CD1c-positive myeloid dendritic cell (primary cell): ENCODE results near the gene CAMKV.
"Not testable (repeated sequence)": the region's sequence is repeated elsewhere in the genome, so short reads cannot be mapped to it uniquely, and the experiment has no call there.

Experiments
- DNase-seq: peaks from one replicate; pipeline ENCODE4 v3.0.0-alpha.2; 2016; ENCODE audit errors: extremely low spot score

The CAMKV gene, protein sequence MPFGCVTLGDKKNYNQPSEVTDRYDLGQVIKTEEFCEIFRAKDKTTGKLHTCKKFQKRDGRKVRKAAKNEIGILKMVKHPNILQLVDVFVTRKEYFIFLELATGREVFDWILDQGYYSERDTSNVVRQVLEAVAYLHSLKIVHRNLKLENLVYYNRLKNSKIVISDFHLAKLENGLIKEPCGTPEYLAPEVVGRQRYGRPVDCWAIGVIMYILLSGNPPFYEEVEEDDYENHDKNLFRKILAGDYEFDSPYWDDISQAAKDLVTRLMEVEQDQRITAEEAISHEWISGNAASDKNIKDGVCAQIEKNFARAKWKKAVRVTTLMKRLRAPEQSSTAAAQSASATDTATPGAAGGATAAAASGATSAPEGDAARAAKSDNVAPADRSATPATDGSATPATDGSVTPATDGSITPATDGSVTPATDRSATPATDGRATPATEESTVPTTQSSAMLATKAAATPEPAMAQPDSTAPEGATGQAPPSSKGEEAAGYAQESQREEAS

DNA sequence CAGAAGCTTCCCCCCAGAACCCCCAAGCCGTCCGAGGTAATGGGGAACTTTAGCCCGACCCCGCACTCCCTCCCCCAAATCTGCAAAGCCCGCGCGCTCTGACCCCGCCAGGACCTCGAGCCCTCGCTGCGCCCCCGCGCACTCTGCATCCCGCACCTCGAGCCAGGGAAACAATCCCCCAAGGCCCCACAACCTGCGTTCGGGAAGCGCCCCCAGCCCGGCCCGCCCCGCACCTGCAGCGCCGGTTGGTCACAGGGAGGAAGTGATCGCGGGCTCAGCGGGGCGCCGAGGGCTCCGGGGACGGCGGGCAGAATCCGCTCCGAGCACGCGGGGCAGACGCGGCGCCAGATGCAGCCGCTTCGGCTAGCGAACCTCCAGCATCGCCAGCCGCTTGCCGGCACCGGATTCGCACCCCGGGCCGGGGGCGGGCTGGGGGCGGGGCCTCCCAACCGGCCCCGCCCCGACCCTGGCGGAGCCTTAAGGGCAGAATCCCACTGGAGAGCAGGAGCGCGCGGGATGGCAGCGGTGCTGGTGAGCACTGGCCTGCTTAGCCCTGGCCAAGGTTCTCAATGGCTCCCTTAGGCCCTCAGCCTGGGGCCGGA, at the start of gene CAMKV:
Gene CAMKV (minus strand): TSS at position 382 of the 602 bp plus-strand sequence. CDS start 7,518 bp downstream, outside the sequence.
- peak; percentile 9 for DNase-seq

DNA sequence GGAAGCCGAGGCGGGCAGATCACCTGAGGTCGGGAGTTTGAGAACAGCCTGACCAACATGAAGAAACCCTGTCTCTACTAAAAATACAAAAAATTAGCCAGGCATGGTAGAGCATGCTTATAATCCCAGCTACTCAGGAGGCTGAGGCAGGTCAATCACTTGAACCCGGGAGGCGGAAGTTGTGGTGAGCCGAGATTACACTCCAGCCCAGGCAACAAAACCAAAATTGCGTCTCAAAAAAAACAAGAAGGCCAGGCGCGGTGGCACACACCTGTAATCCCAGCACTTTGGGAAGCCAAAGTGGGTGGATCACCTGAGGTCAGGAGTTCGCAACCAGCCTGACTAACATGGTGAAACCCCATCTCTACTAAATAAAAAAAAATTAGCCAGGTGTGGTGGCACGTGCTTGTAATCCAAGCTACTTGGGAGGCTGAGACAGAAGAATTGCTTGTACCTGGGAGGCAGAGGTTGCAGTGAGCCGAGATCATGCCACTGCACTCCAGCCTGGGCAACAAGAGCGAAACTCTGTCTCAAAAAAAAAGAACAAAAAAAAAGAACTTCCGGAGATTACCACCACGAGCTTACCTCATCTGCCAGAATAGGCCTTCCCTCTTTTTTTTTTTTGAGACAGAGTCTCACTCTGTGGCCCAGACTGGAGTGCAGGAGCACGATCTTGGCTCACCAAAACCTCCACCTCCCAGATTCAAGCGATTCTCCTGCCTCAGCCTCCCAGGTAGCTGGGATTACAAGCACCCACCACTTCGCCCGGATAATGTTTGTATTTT, 48.3 kb upstream of the CAMKV start:
- peak; percentile 42 for DNase-seq

DNA sequence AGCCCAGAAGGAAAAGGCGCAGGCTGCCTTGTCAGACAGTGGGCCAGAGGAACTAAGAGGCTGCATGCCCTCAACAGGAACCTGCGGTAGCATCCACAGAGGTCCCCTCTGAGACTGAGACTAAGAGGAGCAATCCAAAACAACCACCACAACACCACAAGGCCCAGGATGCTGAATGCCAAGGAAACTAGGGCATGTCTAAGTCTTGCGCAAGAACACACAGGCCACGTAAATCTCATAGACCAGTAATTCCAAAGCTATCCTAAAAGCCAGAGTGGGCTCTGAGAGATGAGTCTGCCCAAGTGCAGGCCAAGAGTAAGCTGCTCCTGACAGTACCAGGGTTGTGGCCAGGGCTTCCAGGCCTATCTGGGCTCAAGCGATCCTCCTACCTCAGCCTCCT, 47.0 kb upstream of the CAMKV start:
- no peak for DNase-seq

DNA sequence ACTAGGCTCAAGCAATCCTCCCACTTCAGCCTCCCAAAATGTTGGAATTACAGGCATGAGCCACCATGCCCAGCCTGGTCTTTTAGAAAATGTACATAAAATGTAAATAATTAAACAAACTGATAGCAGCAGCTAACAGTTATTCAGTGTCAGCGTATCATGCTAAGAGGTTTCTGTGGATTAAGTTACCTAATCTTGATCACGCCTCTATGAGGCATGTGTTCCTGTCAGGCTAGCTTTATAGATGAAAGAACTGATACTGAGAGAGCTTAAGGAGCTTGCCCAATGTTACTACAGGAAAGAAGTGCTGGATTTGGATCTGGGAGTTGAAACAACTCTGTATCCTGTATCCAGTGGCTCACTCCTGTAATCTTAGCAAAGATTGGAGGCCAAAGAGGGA, 45.2 kb upstream of the CAMKV start:
- DNase-seq: no peak

DNA sequence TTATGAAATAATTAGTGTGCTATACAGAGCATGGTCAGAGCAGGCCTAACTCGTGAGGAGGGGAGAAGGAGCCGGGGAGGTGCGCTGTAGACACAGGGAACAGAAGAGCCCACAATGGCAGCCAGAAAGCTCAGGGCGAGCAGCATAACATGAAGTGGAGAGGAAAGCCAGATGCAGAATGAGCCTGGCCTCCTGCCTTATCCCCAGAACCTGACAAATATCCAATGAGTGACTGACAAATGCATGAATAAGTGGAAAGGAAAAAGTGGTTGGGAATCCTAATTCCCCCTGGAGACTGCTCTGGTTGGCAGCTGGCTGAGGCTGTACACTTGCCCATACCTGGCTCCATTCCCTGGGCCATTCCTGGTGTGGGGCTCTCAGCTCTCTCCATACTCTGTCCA, 43.2 kb upstream of the CAMKV start:
- DNase-seq: no peak

DNA sequence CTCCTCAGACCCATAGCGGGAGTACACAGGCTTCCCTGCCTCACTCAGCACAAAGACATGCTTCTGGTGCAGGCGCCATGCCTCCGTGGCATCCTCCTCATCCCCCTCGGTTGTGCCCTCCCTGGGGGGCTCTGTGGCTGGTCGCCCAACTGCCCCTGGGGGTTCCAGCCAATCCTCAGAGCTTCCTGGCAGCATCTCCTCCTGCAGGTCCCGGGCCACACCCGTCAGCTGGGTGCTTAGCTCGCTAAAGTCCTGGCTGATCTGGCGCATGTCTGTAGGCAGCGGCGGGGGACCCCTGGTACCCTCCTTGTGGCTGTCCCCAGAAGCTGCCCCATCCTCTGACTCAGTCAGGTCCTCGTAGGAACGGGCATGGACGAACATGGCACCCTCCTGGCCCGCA, 41.9 kb upstream of the CAMKV start:
- no peak for DNase-seq

DNA sequence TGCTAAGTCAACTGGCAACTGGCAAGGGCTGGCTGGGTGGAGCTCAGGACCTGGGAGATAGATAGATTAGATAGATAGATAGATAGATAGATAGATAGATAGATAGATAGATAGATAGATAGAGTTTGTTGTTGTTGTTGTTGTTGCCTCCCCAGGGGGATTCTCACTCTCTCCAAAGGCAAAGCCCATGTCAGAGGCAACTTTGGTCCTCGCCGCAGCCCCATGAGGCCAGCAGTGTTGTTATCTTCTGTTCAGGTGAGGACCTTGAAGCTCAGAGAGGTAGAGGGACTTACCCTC, 41.4 kb upstream of the CAMKV start:
- DNase-seq: no peak

DNA sequence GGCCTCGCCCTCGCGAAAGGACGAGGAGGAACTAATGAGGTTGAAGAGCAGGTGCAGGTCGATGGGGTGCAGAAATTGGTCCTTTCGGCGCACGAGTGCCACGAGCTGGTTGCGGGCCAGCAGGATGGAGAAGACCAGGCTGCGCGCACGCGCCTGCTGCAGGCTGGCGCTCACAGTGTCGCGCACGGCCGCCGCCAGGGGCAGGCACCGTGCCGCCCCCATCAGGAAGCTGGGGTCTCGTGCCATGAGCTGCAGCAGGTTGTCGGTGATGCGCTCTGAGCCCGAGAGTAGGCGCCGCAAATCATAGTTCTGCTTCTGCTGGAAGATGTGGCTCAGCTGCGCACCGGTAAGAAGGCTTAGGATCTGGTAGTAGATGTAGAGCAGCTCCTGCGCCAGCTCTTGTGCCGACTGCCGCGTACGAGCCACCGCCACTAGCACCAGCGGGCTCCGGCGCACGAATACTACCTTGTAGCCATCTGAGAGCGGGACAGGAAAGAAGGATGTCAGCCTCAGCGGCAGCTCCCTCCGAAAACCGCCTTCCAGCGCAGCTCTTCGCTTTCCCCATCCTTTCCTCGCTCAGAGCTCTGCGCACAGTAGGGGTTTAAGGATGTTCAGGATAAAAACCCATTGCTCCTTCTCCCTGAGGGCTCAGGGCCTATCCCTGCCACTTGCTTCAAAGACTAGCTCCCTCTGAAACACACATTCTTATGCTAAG, 40.9 kb upstream of the CAMKV start:
- DNase-seq: no peak

DNA sequence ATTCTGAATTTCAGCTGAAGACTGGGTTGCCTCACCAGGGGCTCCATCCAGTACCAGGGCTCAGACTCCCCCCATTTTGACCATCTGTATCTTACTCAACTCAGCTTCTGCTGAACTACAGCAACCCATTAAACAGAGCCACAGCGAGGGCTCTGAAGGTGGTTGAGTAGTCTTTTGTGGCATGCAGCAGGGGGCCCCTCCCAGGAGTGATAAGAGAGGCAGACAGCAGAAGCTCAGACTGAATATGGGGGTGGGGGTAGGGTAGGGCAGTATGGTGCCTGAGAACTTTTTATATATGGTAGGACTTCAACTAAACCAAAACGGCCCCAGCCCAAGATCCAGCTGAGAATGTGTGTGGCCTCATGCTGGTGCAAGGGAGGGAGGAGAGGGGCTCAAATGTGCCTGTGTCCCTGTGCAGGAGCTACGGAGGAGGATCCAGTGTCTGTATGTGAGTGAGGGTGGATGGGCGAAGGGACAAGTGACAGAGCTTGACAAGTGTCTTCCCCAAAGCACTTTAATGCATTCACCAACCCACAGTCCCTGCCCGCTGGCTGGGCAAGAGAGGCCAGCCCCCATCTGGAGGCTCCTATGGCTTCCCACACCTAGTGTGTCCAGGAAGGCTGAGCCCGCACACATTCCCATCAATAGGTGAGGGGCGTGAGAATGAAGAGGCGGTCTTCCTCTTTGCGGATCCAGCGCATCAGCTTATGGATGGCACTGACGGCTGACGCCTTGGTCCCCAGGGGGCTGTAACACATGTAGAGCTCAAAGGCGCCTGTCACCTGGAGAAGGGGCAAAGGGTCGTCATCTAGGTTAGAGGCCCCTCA, 38.9 kb upstream of the CAMKV start:
- no peak for DNase-seq

DNA sequence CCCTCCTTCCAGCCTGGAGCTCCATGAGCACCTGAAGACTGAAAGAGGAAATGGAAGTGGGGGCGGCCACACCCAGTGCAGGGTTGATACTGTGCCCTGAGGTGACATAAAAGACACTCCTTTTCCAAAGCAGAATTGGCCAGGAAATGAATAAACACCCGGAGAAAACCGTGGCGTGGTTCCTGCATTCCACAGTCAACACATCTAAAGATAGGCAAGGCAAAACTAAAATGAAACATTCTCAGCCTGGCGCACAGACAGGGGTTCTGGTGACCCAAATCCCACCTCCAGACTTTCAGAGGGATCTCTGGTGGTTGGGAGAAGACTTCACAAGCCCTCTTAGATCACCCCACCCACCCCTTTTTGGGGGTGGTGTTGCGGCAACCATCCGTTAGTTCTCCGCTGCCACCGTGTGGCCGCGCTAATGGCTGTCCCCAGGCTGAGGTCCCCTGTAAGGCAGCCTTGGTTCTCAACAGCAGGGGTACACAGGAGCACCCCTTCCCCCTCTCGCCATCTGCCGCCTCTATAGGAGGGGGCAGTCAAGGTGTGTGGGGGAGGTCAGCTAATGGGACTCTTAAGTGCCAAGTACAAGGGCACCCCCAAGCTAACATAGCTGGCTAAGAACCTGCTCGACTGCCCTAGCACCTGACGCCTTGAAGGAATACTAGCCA, 36.5 kb upstream of the CAMKV start:
- peak; percentile 62 for DNase-seq

DNA sequence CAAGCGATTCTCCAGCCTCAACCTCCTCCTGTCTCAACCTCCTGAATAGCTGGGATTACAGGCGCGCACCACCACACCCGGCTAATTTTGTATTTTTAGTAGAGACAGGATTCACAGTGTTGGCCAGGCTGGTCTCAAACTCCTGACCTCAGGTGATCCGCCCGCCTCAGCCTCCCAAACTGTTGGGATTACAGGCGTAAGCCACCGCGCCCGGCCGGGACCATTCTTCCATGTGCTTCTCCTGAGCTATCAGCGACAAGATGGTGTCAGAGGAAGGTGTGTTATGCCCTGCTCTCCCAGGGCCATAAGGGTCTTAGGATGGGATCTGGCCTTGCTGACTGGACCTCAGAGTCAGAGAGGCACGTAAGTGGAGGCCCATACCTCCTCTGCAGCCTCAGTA, 34.7 kb upstream of the CAMKV start:
- not testable (repeated sequence) for DNase-seq

DNA sequence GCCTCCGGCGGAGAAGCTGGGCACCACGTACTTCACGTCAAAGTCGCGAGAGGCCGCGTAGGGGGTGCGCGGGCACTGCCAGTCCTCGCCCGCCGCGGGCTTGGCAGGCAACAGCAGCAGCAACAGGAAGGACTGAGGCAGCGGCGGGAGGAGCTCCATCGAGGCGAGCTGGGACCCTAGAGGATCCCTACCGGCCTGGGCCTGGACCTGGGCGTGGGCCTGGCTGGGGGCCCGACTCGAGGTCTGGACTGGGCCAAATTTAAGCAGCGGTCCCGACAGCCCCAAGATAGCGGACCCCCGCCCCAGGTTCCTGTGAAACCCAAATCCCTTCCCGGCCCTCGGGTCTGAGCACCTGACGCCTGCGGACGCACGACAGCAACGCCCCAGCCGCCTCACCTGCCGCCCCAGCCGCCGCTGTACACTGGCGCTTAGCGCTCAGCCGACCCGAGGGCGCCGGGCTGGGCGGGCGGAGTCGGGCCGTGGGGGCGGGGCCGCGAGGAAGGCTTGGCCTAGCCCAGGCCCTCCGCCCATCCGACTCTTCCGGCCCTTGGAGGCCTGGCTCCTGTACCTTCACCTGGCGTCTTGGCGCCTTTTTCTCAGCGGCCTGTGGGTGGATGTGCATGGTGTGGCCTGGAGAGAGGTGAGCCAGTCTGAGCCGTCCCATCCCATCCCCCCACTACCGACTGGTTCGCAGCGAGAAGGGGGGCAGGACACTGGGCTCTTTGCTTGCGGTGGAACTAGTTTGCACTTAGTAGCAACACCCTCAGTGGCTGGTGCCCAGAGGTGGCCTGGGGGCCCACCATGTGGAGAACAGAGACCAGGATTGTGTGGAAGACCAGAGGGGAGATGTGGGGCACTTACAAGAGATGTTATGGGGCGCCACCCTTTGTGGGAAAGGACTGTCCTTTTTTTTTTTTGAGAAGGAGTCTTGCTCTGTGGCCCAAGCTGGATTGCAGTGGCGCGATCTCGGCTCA, 34.0 kb upstream of the CAMKV start, which contains the start of gene MST1R:
Gene MST1R (minus strand): TSS at position 423 of the 974 bp plus-strand sequence. CDS start 264 bp downstream, at position 159.
- DNase-seq: peak; percentile 66

DNA sequence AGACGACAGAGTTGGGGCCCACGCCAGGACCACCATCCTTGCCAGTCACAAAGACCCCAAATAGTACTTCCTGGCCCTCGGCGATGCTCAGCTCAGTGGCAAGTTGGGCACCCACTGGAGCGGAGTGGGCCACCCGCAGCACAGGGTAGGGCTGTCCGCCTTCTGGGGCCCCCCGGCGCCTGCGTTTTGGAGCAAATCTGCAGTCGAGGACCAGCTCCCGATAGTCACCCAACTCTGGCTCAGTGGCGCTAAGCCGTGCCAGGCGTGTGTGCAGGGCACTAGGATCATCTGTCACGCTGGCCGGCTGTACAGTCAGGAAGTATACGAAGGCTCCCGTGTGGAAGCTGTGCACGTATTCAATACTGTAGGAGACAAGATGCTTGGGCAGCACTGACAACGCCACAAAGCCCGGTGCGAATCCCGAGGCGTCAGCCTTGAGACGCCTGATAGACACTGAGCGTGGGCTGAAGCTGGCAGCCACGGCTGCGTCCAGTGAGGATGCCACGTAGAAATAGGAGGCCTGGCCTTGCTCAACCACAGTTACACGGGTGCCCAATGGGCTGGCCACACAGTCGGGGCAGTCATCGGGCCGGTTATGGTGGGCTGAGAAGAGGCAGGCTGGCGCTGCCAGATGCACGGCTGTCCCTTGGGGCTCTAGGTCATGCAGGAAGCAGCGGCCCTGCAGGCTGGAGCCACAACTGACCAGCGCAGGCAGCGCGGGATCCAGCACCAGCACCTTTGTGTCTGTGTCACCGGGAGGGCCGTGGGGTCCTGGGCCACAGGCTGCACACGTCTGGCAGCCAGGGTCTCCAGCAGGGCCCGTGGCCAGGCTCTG, 33.0 kb upstream of the CAMKV start:
- DNase-seq: no peak

DNA sequence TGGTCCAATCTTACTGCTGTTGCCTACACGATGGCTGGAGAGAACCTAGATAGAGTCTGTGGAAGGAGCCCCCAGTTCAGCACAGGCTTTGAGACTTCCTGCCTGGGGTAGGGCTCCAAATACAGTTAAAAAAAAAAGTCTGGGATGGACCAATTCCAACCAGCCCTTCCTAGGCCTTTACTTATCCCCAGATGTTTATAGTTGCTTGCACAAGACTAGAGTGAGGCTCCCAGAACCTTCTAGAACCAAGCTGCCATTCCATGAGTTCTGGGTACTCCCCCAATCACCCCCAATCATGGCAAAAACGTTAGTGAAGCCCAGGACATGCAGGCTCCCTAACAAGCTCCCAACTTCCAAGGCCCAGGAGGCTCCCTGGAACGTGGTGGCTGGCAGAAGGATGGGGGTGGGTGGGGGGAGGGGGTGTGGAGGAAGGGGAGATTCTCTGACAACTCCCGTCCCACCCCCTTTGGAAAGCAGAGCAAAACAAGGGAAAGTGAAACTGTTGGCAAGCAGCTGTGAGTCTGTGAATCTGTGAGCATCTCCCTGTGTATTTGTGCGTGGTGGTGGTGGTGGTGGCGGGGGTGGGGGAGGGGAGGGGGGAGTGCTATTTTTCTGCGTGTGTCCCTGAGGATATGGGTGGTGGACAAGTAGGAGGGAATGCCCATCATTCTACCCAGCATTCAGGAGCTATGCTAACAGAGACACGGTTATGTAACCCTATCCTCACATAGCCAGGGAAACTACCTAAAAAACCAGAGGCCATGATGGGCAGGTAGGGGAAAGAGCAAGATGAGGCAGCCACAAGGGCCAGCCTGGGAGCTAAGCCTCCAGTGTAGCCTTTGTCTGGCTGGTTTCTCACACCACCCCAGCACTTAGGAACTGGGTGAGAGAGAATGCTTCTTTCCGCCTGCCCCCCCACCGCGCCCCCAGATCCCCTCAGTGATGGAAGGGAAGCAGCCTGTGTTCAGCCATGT, 31.9 kb upstream of the CAMKV start:
- DNase-seq: no peak

DNA sequence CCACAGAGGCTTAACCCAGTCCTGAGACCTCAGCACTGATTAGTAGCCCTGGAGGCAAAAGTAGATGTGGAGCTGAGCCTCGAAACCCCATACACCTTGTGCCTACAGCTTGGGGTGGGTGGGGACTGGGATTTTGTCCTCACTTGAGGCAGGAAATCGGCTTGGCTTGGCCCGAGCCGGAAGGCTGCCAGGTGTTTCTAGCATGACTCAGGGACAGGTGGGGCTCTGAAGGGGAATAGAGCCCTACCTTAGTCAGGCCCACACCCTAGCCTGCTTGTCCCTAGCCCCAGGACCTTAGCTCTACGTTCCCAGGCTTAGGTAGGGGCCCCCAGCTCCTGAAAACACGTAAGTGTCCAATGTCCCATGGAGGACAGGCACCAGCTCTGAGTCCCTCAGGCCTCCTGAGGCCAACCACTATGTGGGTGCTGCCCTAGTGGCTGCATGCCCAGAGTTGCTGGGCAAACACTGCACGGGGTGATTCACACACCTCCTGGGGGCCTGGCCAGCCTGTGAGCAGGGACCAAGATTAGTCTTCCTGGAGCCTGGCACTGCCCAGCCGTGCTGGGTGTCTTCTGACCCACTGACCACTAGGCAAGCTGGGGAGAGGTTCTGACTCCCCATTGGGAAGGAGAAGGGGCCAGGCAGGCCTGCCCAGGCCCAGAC, 30.9 kb upstream of the CAMKV start:
- no peak for DNase-seq

DNA sequence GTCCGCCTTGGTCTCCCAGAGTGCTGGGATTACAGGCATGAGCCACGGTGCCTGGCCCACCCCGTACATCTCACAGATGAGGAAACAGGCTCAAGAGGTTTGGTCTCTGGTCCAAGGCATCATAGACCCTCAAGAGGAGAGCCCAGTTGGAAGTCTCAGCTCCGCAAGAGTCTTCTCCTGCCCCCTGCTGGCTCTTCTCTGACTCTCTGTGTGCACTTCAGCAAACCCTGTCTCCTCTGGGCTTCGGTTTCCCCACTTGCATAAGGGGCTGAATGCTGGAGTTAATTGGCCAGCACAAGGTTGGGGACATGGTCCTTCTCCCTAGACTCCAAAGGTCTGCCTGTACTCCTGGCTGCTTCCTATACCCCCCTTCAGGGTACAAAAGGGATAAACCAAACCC, 30.1 kb upstream of the CAMKV start:
- DNase-seq: peak; percentile 1

DNA sequence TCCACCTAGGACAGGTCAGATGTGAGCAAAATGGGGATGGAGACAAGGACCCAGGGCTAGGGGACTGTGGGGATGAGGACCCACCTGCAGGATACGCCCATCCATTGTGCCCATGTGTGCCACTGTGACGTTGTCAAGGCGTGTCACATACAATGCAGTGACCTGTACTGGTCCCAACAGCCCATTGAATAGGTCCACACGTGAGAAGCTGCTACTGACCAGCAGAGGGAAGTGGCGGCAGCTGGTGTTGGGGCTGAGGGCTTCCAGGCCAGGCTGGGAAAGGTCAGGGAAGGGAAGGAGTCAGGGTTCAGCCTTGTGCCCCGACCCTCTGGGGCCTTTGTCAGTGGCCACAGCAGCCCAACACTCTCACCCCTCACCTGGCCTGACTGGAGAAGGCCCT, 29.3 kb upstream of the CAMKV start:
- no peak for DNase-seq
